ENCODE measurements around the gene SLFN12L.
"Not testable (repeated sequence)": the region's sequence is repeated elsewhere in the genome, so short reads cannot be mapped to it uniquely, and the experiment has no call there.

Gene SLFN12L

GRCh38 chr17:35575759-35576158, 38.3 kb upstream of the SLFN12L start:
- no peak overlapping the region for H3K4me3 ChIP-seq (ENCODE audit: low read depth, low read length)
- in situ Hi-C loops (cut with HindIII; ENCODE audit: low sequenced_read_pairs), result no loop called here
- no peak for TF ChIP-seq CTCF (IDR thresholded peaks at IDR 0.05; ENCODE audit: low read depth, low read length)
- no peak for DNase-seq (ENCODE audit: low read depth, low spot score)

DNA sequence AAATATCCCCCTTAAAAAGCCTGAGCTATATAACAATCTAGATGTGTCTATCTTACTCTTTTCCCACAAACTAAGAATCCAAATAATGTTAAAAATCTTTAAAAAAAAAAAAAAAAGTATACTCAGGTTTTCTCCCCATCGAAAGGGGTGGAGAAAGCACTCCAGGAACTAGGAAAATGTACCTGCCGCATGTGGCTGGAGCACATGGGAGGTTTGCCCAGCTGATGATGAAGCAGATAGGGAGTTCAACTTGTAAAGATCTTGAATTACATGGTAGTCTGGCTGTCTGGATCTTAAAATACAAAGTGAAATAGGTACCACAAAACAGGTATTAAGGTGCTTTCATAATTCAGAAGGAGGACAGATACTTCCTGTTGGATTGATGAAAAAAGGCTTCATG, 31.9 kb upstream of the SLFN12L start:
- in situ Hi-C loops (cut with HindIII; ENCODE audit: low sequenced_read_pairs), result no loop called here
- no peak for DNase-seq (ENCODE audit: low read depth, low spot score)
- H3K4me3 ChIP-seq (ENCODE audit: low read depth, low read length), result no peak overlapping the region
- no peak for TF ChIP-seq CTCF (IDR thresholded peaks at IDR 0.05; ENCODE audit: low read depth, low read length)

- peak overlapping the region; percentile 90 for H3K4me3 ChIP-seq (ENCODE audit: low read depth, low read length)
- in situ Hi-C loops (cut with HindIII; ENCODE audit: low sequenced_read_pairs), result no loop called here
- TF ChIP-seq CTCF (IDR thresholded peaks at IDR 0.05; ENCODE audit: low read depth, low read length), result no peak
- DNase-seq (ENCODE audit: low read depth, low spot score), result no peak
These were observed 31.1 kb upstream of the SLFN12L start for GRCh38 chr17:35568561-35568960.

DNA sequence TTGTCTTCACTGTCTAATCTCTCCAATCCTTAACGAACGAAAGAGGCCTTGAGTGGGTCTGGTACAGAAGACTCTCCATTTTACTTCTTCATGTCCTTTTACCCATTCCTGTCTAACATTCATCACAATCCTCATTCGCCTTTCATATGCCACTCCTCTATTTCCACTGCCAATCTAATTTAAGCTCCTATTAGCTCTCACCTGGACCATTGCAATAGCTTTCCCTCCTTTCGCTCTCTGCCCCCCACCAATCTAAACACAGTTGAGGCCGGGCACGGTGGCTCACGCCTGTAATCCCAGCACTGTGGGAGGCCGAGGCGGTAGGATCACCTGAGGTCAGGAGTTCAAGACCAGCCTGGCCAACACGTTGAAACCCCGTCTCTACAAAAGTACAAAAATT, 29.5 kb upstream of the SLFN12L start:
- H3K4me3 ChIP-seq (ENCODE audit: low read depth, low read length), result no peak overlapping the region
- in situ Hi-C loops (cut with HindIII; ENCODE audit: low sequenced_read_pairs), result no loop called here
- no peak for DNase-seq (ENCODE audit: low read depth, low spot score)
- no peak for TF ChIP-seq CTCF (IDR thresholded peaks at IDR 0.05; ENCODE audit: low read depth, low read length)

GRCh38 chr17:35563181-35563580, 25.7 kb upstream of the SLFN12L start:
- in situ Hi-C loops (cut with HindIII; ENCODE audit: low sequenced_read_pairs); H3K4me3 ChIP-seq (ENCODE audit: low read depth, low read length); DNase-seq (ENCODE audit: low read depth, low spot score): not testable (repeated sequence)

DNA sequence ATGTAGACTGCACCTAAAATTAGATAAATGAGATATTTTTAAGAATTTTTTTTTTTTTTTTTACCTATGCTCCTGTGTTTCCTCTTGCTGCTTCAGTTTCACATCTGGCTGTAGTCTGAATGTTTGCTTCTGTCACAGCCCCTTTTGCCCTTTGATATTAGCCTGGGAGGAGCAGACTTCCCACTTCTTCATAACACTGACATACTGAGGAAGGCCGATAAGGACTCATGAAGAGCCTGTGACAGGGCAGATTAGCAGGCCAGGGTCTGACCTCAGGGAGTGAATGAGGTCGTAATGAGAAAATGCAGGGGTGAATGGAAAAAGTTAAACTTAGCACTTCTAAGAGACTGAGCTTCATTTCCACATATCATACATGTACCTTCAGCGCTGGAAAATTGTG, 23.2 kb upstream of the SLFN12L start, which contains the start of gene SLFN14:
Gene SLFN14 (minus strand): TSS at position 117 of the 400 bp plus-strand sequence. CDS start 2,757 bp downstream, outside the sequence.
- H3K4me3 ChIP-seq (ENCODE audit: low read depth, low read length), result no peak within 1 kb of the TSS
- no peak for DNase-seq (ENCODE audit: low read depth, low spot score)
- in situ Hi-C loops (cut with HindIII; ENCODE audit: low sequenced_read_pairs), result no loop called here
- TF ChIP-seq CTCF (IDR thresholded peaks at IDR 0.05; ENCODE audit: low read depth, low read length), result no peak

DNA sequence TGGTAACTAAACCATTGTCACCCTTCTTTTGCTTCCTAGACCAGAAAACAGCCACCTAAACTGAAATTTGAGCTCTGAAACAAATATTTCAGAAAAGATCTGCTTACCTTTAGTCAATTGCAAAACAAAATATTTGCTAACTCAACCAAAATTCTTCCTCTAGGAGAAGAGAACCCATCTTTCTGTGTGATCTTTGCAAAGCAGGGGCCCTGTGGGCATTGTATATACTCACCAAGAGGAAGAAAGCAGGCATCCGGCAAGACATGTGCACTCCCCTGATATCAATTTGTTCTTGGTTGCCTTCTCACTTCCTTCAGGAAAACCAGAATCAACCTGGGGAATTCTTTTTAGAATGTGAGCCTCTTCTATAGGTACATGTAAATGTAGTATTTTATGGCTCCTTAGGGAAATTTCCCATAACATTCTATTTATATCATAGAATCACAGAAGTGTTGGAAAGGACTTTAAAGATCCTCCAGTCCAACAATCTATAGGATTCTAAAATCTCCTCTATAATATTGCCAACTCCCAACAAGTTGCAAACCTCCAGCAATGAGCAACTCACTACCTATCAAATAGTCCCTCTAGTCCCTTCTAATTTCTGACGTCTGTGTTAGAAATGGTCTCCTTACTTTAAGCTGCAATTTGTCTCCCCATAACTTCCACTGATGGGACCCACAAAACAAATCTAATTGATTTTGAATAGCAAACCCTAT, 22.2 kb upstream of the SLFN12L start:
- no peak for DNase-seq (ENCODE audit: low read depth, low spot score)
- H3K4me3 ChIP-seq (ENCODE audit: low read depth, low read length), result no peak overlapping the region
- in situ Hi-C loops (cut with HindIII; ENCODE audit: low sequenced_read_pairs), result no loop called here
- no peak for TF ChIP-seq CTCF (IDR thresholded peaks at IDR 0.05; ENCODE audit: low read depth, low read length)
